ENCODE results near the gene RNF125.

RNF125 gene

DNA sequence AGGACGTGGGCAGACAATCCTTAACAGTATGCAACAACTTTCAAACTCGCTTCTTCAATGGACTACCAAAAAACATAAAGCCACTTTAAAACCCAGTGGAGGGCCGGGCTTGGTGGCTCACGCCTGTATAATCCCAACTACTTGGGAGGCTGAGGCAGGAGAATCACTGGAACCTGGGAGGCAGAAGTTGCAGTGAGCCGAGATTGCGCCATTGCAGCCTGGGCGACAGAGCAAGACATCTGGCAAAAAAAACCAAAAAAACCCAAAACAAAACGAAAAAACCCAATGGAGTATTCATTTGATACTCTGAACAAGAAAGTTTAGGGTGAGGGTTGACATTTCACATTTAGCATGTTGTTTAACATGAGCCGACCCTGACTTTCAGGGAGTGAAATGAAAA is 14.0 kb downstream of the RNF125 start:
- H3K4me2 ChIP-seq (ENCODE audit: low read depth, low read length, poor library complexity, severe bottlenecking): no peak overlapping the region
- H3K9me2 ChIP-seq (replicated peaks; ENCODE audit: insufficient read depth, low read length): no peaks in the 10 kb centered on the region
- no peak for TF ChIP-seq EZH2phosphoT487 (conservative IDR thresholded peaks at IDR 0.05; ENCODE audit: low read length)
- no peak for TF ChIP-seq CTCF (IDR thresholded peaks at IDR 0.05; ENCODE audit: insufficient read depth, low read length, poor library complexity, severe bottlenecking)
- no peaks in the 10 kb centered on the region for H3K9me3 ChIP-seq (ENCODE audit: insufficient read depth, low read length)
- H3F3A ChIP-seq (ENCODE audit: insufficient read depth): no peaks in the 10 kb centered on the region
- no peaks in the 10 kb centered on the region for H4K20me1 ChIP-seq (ENCODE audit: low read depth, low read length)
- H3K27ac ChIP-seq (ENCODE audit: low read depth, low read length): no peak overlapping the region
- H2AFZ ChIP-seq (ENCODE audit: low read depth, low read length, severe bottlenecking): no peak overlapping the region
- H3K9ac ChIP-seq (ENCODE audit: low read length): no peak overlapping the region
- no peaks in the 10 kb centered on the region for H3K36me3 ChIP-seq (ENCODE audit: low read length)
- no peaks in the 10 kb centered on the region for H3K79me2 ChIP-seq (ENCODE audit: insufficient read depth, low read length)
- no peaks in the 10 kb centered on the region for H3K27me3 ChIP-seq (ENCODE audit: low read length)
- no peak overlapping the region for H3K4me3 ChIP-seq (ENCODE audit: insufficient read depth, low read length, poor library complexity, severe bottlenecking)

DNA sequence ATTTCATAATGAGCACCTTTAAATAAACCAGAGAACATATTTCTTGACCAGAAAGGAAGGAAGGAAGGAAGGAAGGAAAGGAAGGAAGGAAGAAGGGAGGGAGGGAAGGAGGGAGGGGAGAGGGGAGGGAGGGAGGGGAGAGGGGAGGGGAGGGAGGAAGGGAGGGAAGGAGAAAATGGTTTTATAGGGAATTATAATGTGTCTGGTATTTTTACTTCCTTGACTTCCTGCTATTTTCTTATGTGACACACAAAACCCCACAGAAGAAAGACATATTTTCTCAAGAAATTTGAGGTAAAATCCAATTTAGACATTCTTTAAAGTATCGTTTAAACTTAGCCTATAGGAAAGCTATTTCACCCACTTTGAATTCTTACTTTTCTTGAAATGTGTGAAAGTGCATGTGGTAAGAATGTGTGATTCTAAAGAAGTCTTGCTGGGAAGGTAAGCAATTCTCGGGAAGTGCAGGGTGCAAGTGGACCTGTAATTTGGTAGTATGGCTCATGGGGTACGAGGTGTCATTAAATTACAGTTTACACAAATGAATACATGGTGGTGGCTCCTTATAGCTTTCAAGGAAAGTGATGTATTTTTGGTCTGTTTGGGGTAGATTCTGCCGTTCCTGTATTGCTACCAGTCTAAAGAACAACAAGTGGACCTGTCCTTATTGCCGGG is 18.0 kb downstream of the RNF125 start:
- Histone ChIP-seq H3K27me3 (ENCODE audit: low read length) (no peaks in the 10 kb centered on the region), H3K4me2 (ENCODE audit: low read depth, low read length, poor library complexity, severe bottlenecking) (no peak overlapping the region), H3K4me3 (ENCODE audit: insufficient read depth, low read length, poor library complexity, severe bottlenecking) (no peak overlapping the region), H3K9ac (ENCODE audit: low read length) (no peak overlapping the region), H3K36me3 (ENCODE audit: low read length) (no peaks in the 10 kb centered on the region), H3K27ac (ENCODE audit: low read depth, low read length) (no peak overlapping the region), H2AFZ (ENCODE audit: low read depth, low read length, severe bottlenecking) (no peak overlapping the region), H3K9me3 (ENCODE audit: insufficient read depth, low read length) (no peaks in the 10 kb centered on the region), H3K79me2 (ENCODE audit: insufficient read depth, low read length) (no peaks in the 10 kb centered on the region), H3F3A (ENCODE audit: insufficient read depth) (no peaks in the 10 kb centered on the region), H3K9me2 (replicated peaks; ENCODE audit: insufficient read depth, low read length) (no peaks in the 10 kb centered on the region), H4K20me1 (ENCODE audit: low read depth, low read length) (no peaks in the 10 kb centered on the region)
- TF ChIP-seq EZH2phosphoT487 (conservative IDR thresholded peaks at IDR 0.05; ENCODE audit: low read length) (no peak), CTCF (IDR thresholded peaks at IDR 0.05; ENCODE audit: insufficient read depth, low read length, poor library complexity, severe bottlenecking) (no peak)

- no peak overlapping the region for H3K27ac ChIP-seq (ENCODE audit: low read depth, low read length)
- no peaks in the 10 kb centered on the region for H4K20me1 ChIP-seq (ENCODE audit: low read depth, low read length)
- H2AFZ ChIP-seq (ENCODE audit: low read depth, low read length, severe bottlenecking): no peak overlapping the region
- no peak for TF ChIP-seq CTCF (IDR thresholded peaks at IDR 0.05; ENCODE audit: insufficient read depth, low read length, poor library complexity, severe bottlenecking)
- TF ChIP-seq EZH2phosphoT487 (conservative IDR thresholded peaks at IDR 0.05; ENCODE audit: low read length): no peak
- H3F3A ChIP-seq (ENCODE audit: insufficient read depth): no peaks in the 10 kb centered on the region
- no peak overlapping the region for H3K4me2 ChIP-seq (ENCODE audit: low read depth, low read length, poor library complexity, severe bottlenecking)
- H3K9me3 ChIP-seq (ENCODE audit: insufficient read depth, low read length): no peaks in the 10 kb centered on the region
- no peak overlapping the region for H3K4me3 ChIP-seq (ENCODE audit: insufficient read depth, low read length, poor library complexity, severe bottlenecking)
- H3K27me3 ChIP-seq (ENCODE audit: low read length): no peaks in the 10 kb centered on the region
- no peak overlapping the region for H3K9ac ChIP-seq (ENCODE audit: low read length)
- H3K36me3 ChIP-seq (ENCODE audit: low read length): no peaks in the 10 kb centered on the region
- H3K79me2 ChIP-seq (ENCODE audit: insufficient read depth, low read length): no peaks in the 10 kb centered on the region
- no peaks in the 10 kb centered on the region for H3K9me2 ChIP-seq (replicated peaks; ENCODE audit: insufficient read depth, low read length)
These were observed 19.0 kb downstream of the RNF125 start for GRCh38 chr18:32037616-32038015.

Measured in SU-DHL-6 (cell line).